PFSK-1 (cell line): ENCODE measurements around the gene CD63.

Experiments
- FOXP2 ChIP-seq: optimal IDR thresholded peaks from 2 replicates; pipeline ENCODE3; 2011; ENCODE audit warnings: borderline replicate concordance, control low read depth, inconsistent platforms; ENCODE audit not compliant: insufficient read depth; ENCODE audit errors: extremely low read length, extremely low read depth
- POLR2AphosphoS5 ChIP-seq: IDR thresholded peaks from 2 replicates; pipeline ENCODE4 v1.6.1; 2012; ENCODE audit warnings: low read depth, mild to moderate bottlenecking, control low read depth, low read length, moderate library complexity
- REST ChIP-seq, 2 experiments: IDR thresholded peaks; 2 replicates each; pipeline versions ENCODE4 v1.6.1 to v1.8.0; 2011 to 2012; ENCODE audit warnings: low read depth in 2 of 2, low read length in 2 of 2, control low read depth in 1 of 2, inconsistent platforms in 1 of 2, mild to moderate bottlenecking in 1 of 2, moderate library complexity in 1 of 2; ENCODE audit not compliant: insufficient read depth in 1 of 2
- SIN3A ChIP-seq: IDR thresholded peaks from 2 replicates; pipeline ENCODE4 v1.6.1; 2012; ENCODE audit warnings: mild to moderate bottlenecking, low read length, moderate library complexity, borderline replicate concordance; ENCODE audit not compliant: insufficient read depth
- TAF1 ChIP-seq: IDR thresholded peaks from 2 replicates; pipeline ENCODE4 v1.6.1; 2012; ENCODE audit warnings: low read length, control low read depth, borderline replicate concordance; ENCODE audit not compliant: insufficient read depth

Gene CD63

GRCh38 chr12:55696796-55697462 is 31.9 kb downstream of the CD63 start:
- TF ChIP-seq SIN3A (no peak), POLR2AphosphoS5 (no peak), FOXP2 (no peak), REST (IDR thresholded peaks at IDR 0.05; ENCODE audit: insufficient read depth in 1 of 2, low read depth in 2 of 2, low read length in 2 of 2) (no peak), TAF1 (no peak)

GRCh38 chr12:55696141-55696540 is 32.7 kb downstream of the CD63 start:
- TF ChIP-seq POLR2AphosphoS5 (no peak), REST (IDR thresholded peaks at IDR 0.05; ENCODE audit: insufficient read depth in 1 of 2, low read depth in 2 of 2, low read length in 2 of 2) (no peak), FOXP2 (no peak)

- no peak for TF ChIP-seq SIN3A
- no peak for TF ChIP-seq POLR2AphosphoS5
- TF ChIP-seq FOXP2, result no peak
- TF ChIP-seq REST (IDR thresholded peaks at IDR 0.05; ENCODE audit: insufficient read depth in 1 of 2, low read depth in 2 of 2, low read length in 2 of 2), result no peak
- no peak for TF ChIP-seq TAF1
Observed at GRCh38 chr12:55695349-55695748, 33.5 kb downstream of the CD63 start.

GRCh38 chr12:55694651-55695050 is 34.2 kb downstream of the CD63 start:
- TF ChIP-seq TAF1, result no peak
- no peak for TF ChIP-seq SIN3A
- TF ChIP-seq REST (IDR thresholded peaks at IDR 0.05; ENCODE audit: insufficient read depth in 1 of 2, low read depth in 2 of 2, low read length in 2 of 2), result no peak
- TF ChIP-seq POLR2AphosphoS5, result no peak
- TF ChIP-seq FOXP2, result no peak

GRCh38 chr12:55694188-55694515 is 34.7 kb downstream of the CD63 start:
- TF ChIP-seq POLR2AphosphoS5, result no peak
- TF ChIP-seq REST (IDR thresholded peaks at IDR 0.05; ENCODE audit: insufficient read depth in 1 of 2, low read depth in 2 of 2, low read length in 2 of 2), result no peak
- TF ChIP-seq FOXP2, result no peak
- TF ChIP-seq SIN3A, result no peak
- TF ChIP-seq TAF1, result no peak
